ENCODE results near the gene UBN2.

UBN2 gene

DNA sequence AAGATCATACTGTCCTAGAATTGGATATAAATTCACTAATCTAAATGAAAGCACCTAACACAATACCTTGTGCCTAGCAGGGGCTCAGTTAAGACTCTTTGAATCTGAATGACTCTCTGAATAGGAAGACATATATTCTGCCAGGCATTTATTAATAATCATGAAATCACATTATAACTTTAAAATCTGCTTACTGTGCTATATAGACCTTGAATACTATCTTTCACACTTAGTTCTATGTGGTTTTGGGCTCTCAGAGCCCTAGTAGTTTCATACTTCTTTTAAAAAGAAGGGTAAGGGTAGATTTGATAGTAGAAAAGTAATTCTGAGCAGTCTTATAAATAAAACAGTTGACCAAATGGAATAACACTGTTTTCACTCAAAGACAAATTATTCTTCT, 10.2 kb downstream of the UBN2 start:
- intact Hi-C loops (cut with DNase I; ENCODE audit: low total_unique reads) = no loop called here
- peaks cover 31 to 57% (median 50%) of the 10 kb centered on the region in 3 donors for H3K36me3 ChIP-seq
- no peaks in the 10 kb centered on the region for H3K27me3 ChIP-seq
- no peak overlapping the region for H3K4me3 ChIP-seq
- no peak overlapping the region for H3K27ac ChIP-seq
- TF ChIP-seq CTCF (IDR thresholded peaks at IDR 0.05) = no peak
- H3K4me1 ChIP-seq = peaks cover 0 to 3% (median 0%) of the 10 kb centered on the region in 4 donors
- DNase-seq = no peak
- H3K9me3 ChIP-seq = no peaks in the 10 kb centered on the region

GRCh38 chr7:139242741-139243281, 11.8 kb downstream of the UBN2 start:
- peaks cover 0 to 5% (median 1%) of the 10 kb centered on the region in 4 donors for H3K4me1 ChIP-seq
- no peaks in the 10 kb centered on the region for H3K9me3 ChIP-seq
- intact Hi-C loops (cut with DNase I; ENCODE audit: low total_unique reads) = no loop called here
- peaks cover 34 to 54% (median 40%) of the 10 kb centered on the region in 3 donors for H3K36me3 ChIP-seq
- no peaks in the 10 kb centered on the region for H3K27me3 ChIP-seq
- no peak for TF ChIP-seq CTCF (IDR thresholded peaks at IDR 0.05)
- no peak for DNase-seq
- H3K4me3 ChIP-seq = no peak overlapping the region
- no peak overlapping the region for H3K27ac ChIP-seq

GRCh38 chr7:139245401-139245800, 14.4 kb downstream of the UBN2 start:
- Histone ChIP-seq H3K4me1 (peaks cover 0 to 5% (median 1%) of the 10 kb centered on the region in 4 donors), H3K4me3 (no peak overlapping the region), H3K27ac (no peak overlapping the region), H3K27me3 (no peaks in the 10 kb centered on the region), H3K9me3 (no peaks in the 10 kb centered on the region), H3K36me3 (peaks cover 38 to 54% (median 45%) of the 10 kb centered on the region in 3 donors)
- no peak for TF ChIP-seq CTCF (IDR thresholded peaks at IDR 0.05)
- DNase-seq = no peak
- intact Hi-C loops (cut with DNase I; ENCODE audit: low total_unique reads) = no loop called here

- peaks cover 38 to 56% (median 53%) of the 10 kb centered on the region in 3 donors for H3K36me3 ChIP-seq
- TF ChIP-seq CTCF (IDR thresholded peaks at IDR 0.05) = no peak
- H3K27me3 ChIP-seq = no peaks in the 10 kb centered on the region
- H3K27ac ChIP-seq = no peak overlapping the region
- H3K9me3 ChIP-seq = no peaks in the 10 kb centered on the region
- H3K4me1 ChIP-seq = peaks cover 0 to 5% (median 1%) of the 10 kb centered on the region in 4 donors
- no peak overlapping the region for H3K4me3 ChIP-seq
- intact Hi-C loops (cut with DNase I; ENCODE audit: low total_unique reads) = no loop called here
- no peak for DNase-seq
Measured at GRCh38 chr7:139246494-139246893, 15.5 kb downstream of the UBN2 start.

- Histone ChIP-seq H3K27me3 (no peaks in the 10 kb centered on the region), H3K27ac (no peak overlapping the region), H3K36me3 (peaks cover 38 to 53% (median 53%) of the 10 kb centered on the region in 3 donors), H3K9me3 (no peaks in the 10 kb centered on the region), H3K4me1 (peaks cover 0 to 8% (median 1%) of the 10 kb centered on the region in 4 donors), H3K4me3 (no peak overlapping the region)
- no peak for TF ChIP-seq CTCF (IDR thresholded peaks at IDR 0.05)
- DNase-seq = no peak
- intact Hi-C loops (cut with DNase I; ENCODE audit: low total_unique reads) = no loop called here
Measured at GRCh38 chr7:139246905-139247304, 15.9 kb downstream of the UBN2 start.
